ENCODE results near the gene TSKS. TPM values are rescaled to one million over a fixed set of nuclear protein-coding genes. Genes with fewer than 3 reads are reported as not detected.
"Not testable (repeated sequence)": the region's sequence is repeated elsewhere in the genome, so short reads cannot be mapped to it uniquely, and the experiment has no call there.

Gene TSKS
- total RNA-seq, 1 experiment from 2014 or later, result 5.7 TPM

DNA sequence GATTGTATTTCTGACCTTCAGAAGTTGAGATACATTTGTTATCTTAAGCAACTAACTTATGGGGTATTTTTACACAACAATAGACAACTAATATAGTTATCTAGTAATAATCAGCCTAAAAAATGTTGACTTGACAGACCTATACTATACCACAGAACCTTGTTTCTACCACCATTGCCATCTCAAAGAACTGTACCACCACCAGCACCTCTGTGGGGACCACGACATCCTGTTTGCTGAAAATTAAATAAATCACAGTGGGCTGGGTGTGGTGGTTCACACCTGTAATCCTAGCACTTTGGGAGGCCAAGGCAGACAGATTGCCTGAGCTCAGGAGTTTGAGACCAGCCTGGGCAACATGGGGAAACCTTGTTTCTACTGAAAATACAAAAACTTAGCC is 24.0 kb downstream of the TSKS start:
- Histone ChIP-seq H3K4me2 (ENCODE audit: low read depth, low read length, poor library complexity, severe bottlenecking) (no peak overlapping the region), H3K36me3 (ENCODE audit: insufficient read depth, low read length) (no peaks in the 10 kb centered on the region)
- DNase-seq, result no peak

GRCh38 chr19:49738268-49738667 is 24.8 kb downstream of the TSKS start:
- no peak overlapping the region for H3K4me3 ChIP-seq (ENCODE audit: low read length)
- no peaks in the 10 kb centered on the region for H4K20me1 ChIP-seq (ENCODE audit: insufficient read depth, low read depth, low read length)
- no peak overlapping the region for H3K27ac ChIP-seq (ENCODE audit: low read length)
- DNase-seq, result no peak
- H3K79me2 ChIP-seq (ENCODE audit: low read length), result no peaks in the 10 kb centered on the region
- H2AFZ ChIP-seq (ENCODE audit: low read length), result no peak overlapping the region
- no peaks in the 10 kb centered on the region for H3K4me1 ChIP-seq (ENCODE audit: low read length)
- H3K36me3 ChIP-seq (ENCODE audit: insufficient read depth, low read length), result no peaks in the 10 kb centered on the region
- H3K9me3 ChIP-seq (ENCODE audit: low read length), result no peaks in the 10 kb centered on the region
- H3K9me2 ChIP-seq (replicated peaks; ENCODE audit: insufficient read depth, low read length), result no peaks in the 10 kb centered on the region
- H3K4me2 ChIP-seq (ENCODE audit: low read depth, low read length, poor library complexity, severe bottlenecking), result no peak overlapping the region
- no peak overlapping the region for H3K9ac ChIP-seq (ENCODE audit: low read length)
- H3K27me3 ChIP-seq (ENCODE audit: low read length), result no peaks in the 10 kb centered on the region

More for the DNA sequence above, 24.0 kb downstream of the TSKS start:
- H3K9me3 ChIP-seq (ENCODE audit: low read length), result no peaks in the 10 kb centered on the region
- no peak overlapping the region for H2AFZ ChIP-seq (ENCODE audit: low read length)
- H4K20me1 ChIP-seq (ENCODE audit: insufficient read depth, low read depth, low read length), result no peaks in the 10 kb centered on the region
- no peaks in the 10 kb centered on the region for H3K79me2 ChIP-seq (ENCODE audit: low read length)
- H3K27ac ChIP-seq (ENCODE audit: low read length), result no peak overlapping the region
- H3K27me3 ChIP-seq (ENCODE audit: low read length), result no peaks in the 10 kb centered on the region
- no peak overlapping the region for H3K9ac ChIP-seq (ENCODE audit: low read length)
- no peaks in the 10 kb centered on the region for H3K4me1 ChIP-seq (ENCODE audit: low read length)
- H3K9me2 ChIP-seq (replicated peaks; ENCODE audit: insufficient read depth, low read length), result no peaks in the 10 kb centered on the region
- H3K4me3 ChIP-seq (ENCODE audit: low read length), result no peak overlapping the region

DNA sequence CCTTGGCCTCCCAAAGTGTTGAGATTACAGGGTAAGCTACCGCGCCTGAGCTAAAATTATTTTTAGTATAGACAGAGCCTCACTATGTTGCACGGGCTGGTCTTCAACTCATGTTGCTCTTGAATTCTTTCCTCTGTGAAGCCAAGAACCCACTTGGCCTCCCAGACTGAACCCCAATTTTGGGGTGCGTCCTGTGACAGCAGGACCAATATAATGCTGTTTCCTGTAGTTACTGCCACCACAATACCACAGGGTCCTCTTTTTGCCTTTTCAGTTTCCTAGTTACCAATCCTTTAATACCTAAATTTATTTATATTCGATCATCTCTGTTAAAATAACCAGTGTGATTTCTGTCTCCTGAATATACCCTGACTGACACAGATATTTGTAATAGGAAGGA is 32.9 kb downstream of the TSKS start:
- Histone ChIP-seq H3K79me2 (ENCODE audit: low read length) (no peaks in the 10 kb centered on the region), H4K20me1 (ENCODE audit: insufficient read depth, low read depth, low read length) (no peaks in the 10 kb centered on the region), H3K9ac (ENCODE audit: low read length) (no peak overlapping the region), H3K4me1 (ENCODE audit: low read length) (no peaks in the 10 kb centered on the region), H3K9me3 (ENCODE audit: low read length) (no peaks in the 10 kb centered on the region), H3K4me3 (ENCODE audit: low read length) (no peak overlapping the region), H2AFZ (ENCODE audit: low read length) (no peak overlapping the region), H3K27me3 (ENCODE audit: low read length) (no peaks in the 10 kb centered on the region), H3K9me2 (replicated peaks; ENCODE audit: insufficient read depth, low read length) (no peaks in the 10 kb centered on the region), H3K27ac (ENCODE audit: low read length) (no peak overlapping the region), H3K4me2 (ENCODE audit: low read depth, low read length, poor library complexity, severe bottlenecking) (no peak overlapping the region), H3K36me3 (ENCODE audit: insufficient read depth, low read length) (no peaks in the 10 kb centered on the region)
- DNase-seq, result no peak

DNA sequence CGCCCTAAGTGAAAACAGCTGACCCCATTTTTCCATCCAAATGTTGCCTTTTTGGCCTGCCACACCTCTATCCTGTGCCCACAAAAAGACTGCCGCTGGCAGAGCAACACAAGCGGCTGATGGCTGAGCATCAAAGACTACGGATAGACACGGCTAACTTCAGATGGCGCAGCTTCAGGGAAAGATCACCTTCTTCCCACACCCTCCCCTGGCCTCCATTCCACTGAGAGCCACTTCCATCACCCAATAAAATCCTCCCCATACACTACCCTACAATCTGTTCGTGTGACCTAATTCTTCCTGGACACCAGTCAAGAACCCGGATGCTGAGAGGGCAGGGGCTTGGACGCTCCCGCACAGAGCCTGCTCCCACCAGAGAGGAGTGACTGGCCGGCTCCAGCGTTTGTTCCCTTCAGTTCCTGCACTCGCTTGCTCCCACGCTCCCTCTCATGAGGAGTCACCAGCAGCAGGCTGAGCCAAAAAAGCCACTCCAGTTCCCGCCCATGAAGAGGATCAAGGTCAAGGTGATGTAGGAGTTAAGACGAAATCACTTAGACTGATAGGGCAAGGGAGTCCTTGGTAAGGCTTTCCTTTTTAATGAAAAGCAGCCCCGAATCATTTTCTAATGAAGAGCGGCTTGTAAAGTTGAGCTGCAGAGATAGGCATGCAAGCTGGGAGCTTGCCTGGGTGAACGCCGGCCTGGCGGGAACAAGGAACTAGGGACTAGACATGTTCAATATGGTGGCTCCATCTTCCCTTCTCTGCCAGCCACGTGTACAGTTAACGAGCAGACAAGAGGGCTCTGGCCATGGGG is 35.7 kb downstream of the TSKS start:
- Histone ChIP-seq H3K79me2 (ENCODE audit: low read length) (no peaks in the 10 kb centered on the region), H3K9me3 (ENCODE audit: low read length) (no peaks in the 10 kb centered on the region), H3K4me3 (ENCODE audit: low read length) (no peak overlapping the region), H3K4me1 (ENCODE audit: low read length) (no peaks in the 10 kb centered on the region), H3K27me3 (ENCODE audit: low read length) (no peaks in the 10 kb centered on the region), H3K4me2 (ENCODE audit: low read depth, low read length, poor library complexity, severe bottlenecking) (no peak overlapping the region), H4K20me1 (ENCODE audit: insufficient read depth, low read depth, low read length) (no peaks in the 10 kb centered on the region), H3K27ac (ENCODE audit: low read length) (no peak overlapping the region), H3K36me3 (ENCODE audit: insufficient read depth, low read length) (no peaks in the 10 kb centered on the region; the same call in 1 of the 2 replicates), H3K9ac (ENCODE audit: low read length) (no peak overlapping the region), H2AFZ (ENCODE audit: low read length) (no peak overlapping the region), H3K9me2 (replicated peaks; ENCODE audit: insufficient read depth, low read length) (no peaks in the 10 kb centered on the region)
- DNase-seq, result no peak

- not testable (repeated sequence) for H4K20me1 ChIP-seq (ENCODE audit: insufficient read depth, low read depth, low read length); H2AFZ ChIP-seq (ENCODE audit: low read length); H3K9me2 ChIP-seq (replicated peaks; ENCODE audit: insufficient read depth, low read length); H3K4me1 ChIP-seq (ENCODE audit: low read length); H3K4me3 ChIP-seq (ENCODE audit: low read length); DNase-seq; H3K79me2 ChIP-seq (ENCODE audit: low read length); H3K9me3 ChIP-seq (ENCODE audit: low read length); H3K4me2 ChIP-seq (ENCODE audit: low read depth, low read length, poor library complexity, severe bottlenecking); H3K27ac ChIP-seq (ENCODE audit: low read length); H3K9ac ChIP-seq (ENCODE audit: low read length); H3K36me3 ChIP-seq (ENCODE audit: insufficient read depth, low read length); H3K27me3 ChIP-seq (ENCODE audit: low read length)
These were observed 43.7 kb downstream of the TSKS start for GRCh38 chr19:49719420-49719819.

GRCh38 chr19:49718991-49719390 is 44.1 kb downstream of the TSKS start:
- H2AFZ ChIP-seq (ENCODE audit: low read length), result no peak overlapping the region
- H4K20me1 ChIP-seq (ENCODE audit: insufficient read depth, low read depth, low read length), result no peaks in the 10 kb centered on the region
- no peak overlapping the region for H3K4me2 ChIP-seq (ENCODE audit: low read depth, low read length, poor library complexity, severe bottlenecking)
- H3K9ac ChIP-seq (ENCODE audit: low read length), result no peak overlapping the region
- peaks cover 6% of the 10 kb centered on the region for H3K9me3 ChIP-seq (ENCODE audit: low read length)
- peaks cover 6% of the 10 kb centered on the region; the same call in 1 of the 2 replicates for H3K4me1 ChIP-seq (ENCODE audit: low read length)
- H3K27me3 ChIP-seq (ENCODE audit: low read length), result no peaks in the 10 kb centered on the region
- peaks cover 3% of the 10 kb centered on the region; the same call in 1 of the 2 replicates for H3K36me3 ChIP-seq (ENCODE audit: insufficient read depth, low read length)
- no peaks in the 10 kb centered on the region for H3K79me2 ChIP-seq (ENCODE audit: low read length)
- no peak overlapping the region for H3K27ac ChIP-seq (ENCODE audit: low read length)
- no peak for DNase-seq
- no peaks in the 10 kb centered on the region for H3K9me2 ChIP-seq (replicated peaks; ENCODE audit: insufficient read depth, low read length)
- no peak overlapping the region for H3K4me3 ChIP-seq (ENCODE audit: low read length)

- peak overlapping the region; percentile 80 for H3K4me2 ChIP-seq (ENCODE audit: low read depth, low read length, poor library complexity, severe bottlenecking)
- H3K27me3 ChIP-seq (ENCODE audit: low read length), result no peaks in the 10 kb centered on the region
- no peaks in the 10 kb centered on the region for H3K79me2 ChIP-seq (ENCODE audit: low read length)
- peaks cover 6% of the 10 kb centered on the region for H3K9me3 ChIP-seq (ENCODE audit: low read length)
- H3K9me2 ChIP-seq (replicated peaks; ENCODE audit: insufficient read depth, low read length), result no peaks in the 10 kb centered on the region
- no peak overlapping the region for H3K9ac ChIP-seq (ENCODE audit: low read length)
- no peak overlapping the region for H3K27ac ChIP-seq (ENCODE audit: low read length)
- H3K4me3 ChIP-seq (ENCODE audit: low read length), result peak overlapping the region; percentile 75; the same call in 1 of the 2 replicates
- no peak overlapping the region for H2AFZ ChIP-seq (ENCODE audit: low read length)
- H4K20me1 ChIP-seq (ENCODE audit: insufficient read depth, low read depth, low read length), result no peaks in the 10 kb centered on the region
- peaks cover 6% of the 10 kb centered on the region; the same call in 1 of the 2 replicates for H3K4me1 ChIP-seq (ENCODE audit: low read length)
- peaks cover 3% of the 10 kb centered on the region; the same call in 1 of the 2 replicates for H3K36me3 ChIP-seq (ENCODE audit: insufficient read depth, low read length)
- no peak for DNase-seq
These were observed 44.6 kb downstream of the TSKS start for GRCh38 chr19:49718511-49718910.

GRCh38 chr19:49716154-49716553 is 47.0 kb downstream of the TSKS start:
- peak; percentile 48 for DNase-seq
- no peak overlapping the region for H3K9ac ChIP-seq (ENCODE audit: low read length)
- no peaks in the 10 kb centered on the region for H4K20me1 ChIP-seq (ENCODE audit: insufficient read depth, low read depth, low read length)
- peaks cover 6% of the 10 kb centered on the region; the same call in 1 of the 2 replicates for H3K4me1 ChIP-seq (ENCODE audit: low read length)
- H3K4me3 ChIP-seq (ENCODE audit: low read length), result no peak overlapping the region
- H3K9me3 ChIP-seq (ENCODE audit: low read length), result no peaks in the 10 kb centered on the region; the same call in 1 of the 2 replicates
- H3K36me3 ChIP-seq (ENCODE audit: insufficient read depth, low read length), result no peaks in the 10 kb centered on the region
- no peaks in the 10 kb centered on the region for H3K9me2 ChIP-seq (replicated peaks; ENCODE audit: insufficient read depth, low read length)
- H3K27ac ChIP-seq (ENCODE audit: low read length), result no peak overlapping the region
- H3K4me2 ChIP-seq (ENCODE audit: low read depth, low read length, poor library complexity, severe bottlenecking), result no peak overlapping the region
- H2AFZ ChIP-seq (ENCODE audit: low read length), result peak overlapping the region; percentile 37; the same call in 1 of the 2 replicates
- no peaks in the 10 kb centered on the region for H3K79me2 ChIP-seq (ENCODE audit: low read length)
- H3K27me3 ChIP-seq (ENCODE audit: low read length), result no peaks in the 10 kb centered on the region

Data from Karpas-422 (cell line).